IMR-90 (cell line): ENCODE results near the gene RPS26. TPM values are rescaled to one million over a fixed set of nuclear protein-coding genes. Genes with fewer than 3 reads are reported as not detected.

Experiments used
- ATAC-seq: fragments of 200-7000 bp; cut with Tn5 transposase; 2 replicates; pipeline ENCODE4 v1.9.1; 2020; ENCODE audit warnings: low read depth, mild to moderate bottlenecking, moderate library complexity
- BruUV-seq: library from RNA; stranded (reverse); fragments of 400-500 nt; replicated peaks from 2 replicates; lab custom pipeline; 2021; lab: Mats Ljungman, UMichigan
- CTCF ChIA-PET: fragments of 300-600 bp; formaldehyde crosslinking; extraction: SDS; loops from one replicate; lab custom pipeline; 2021; ENCODE audit warnings: antibody characterized with exemption; lab: Yijun Ruan, JAX
- POLR2A ChIA-PET: fragments of 300-600 bp; sonication (Branson Sonifier 250); formaldehyde crosslinking; loops from one replicate; lab custom pipeline; 2022; ENCODE audit warnings: antibody characterized with exemption; ENCODE audit not compliant: unreplicated experiment; lab: Charles Lee
- DNase-seq: peaks from one replicate; pipeline ENCODE4 v3.0.0; 2013
- H2AFZ ChIP-seq: replicated peaks from 2 replicates; pipeline ENCODE3; 2013; ENCODE audit warnings: low read length, mild to moderate bottlenecking; ENCODE audit not compliant: poor library complexity
- H2AK5ac ChIP-seq: 2 replicates; pipeline ENCODE4 v1.6.1; 2013; ENCODE audit warnings: low read depth, low read length, inconsistent platforms
- H2AK9ac ChIP-seq: replicated peaks from 2 replicates; pipeline ENCODE3; 2013; ENCODE audit warnings: mild to moderate bottlenecking, low read depth, low read length, moderate library complexity; ENCODE audit not compliant: poor library complexity
- H2BK120ac ChIP-seq: 2 replicates; pipeline ENCODE4 v1.6.1; 2013; ENCODE audit warnings: low read depth, low read length, inconsistent platforms
- H2BK15ac ChIP-seq: 3 replicates; pipeline ENCODE4 v1.6.1; 2013; ENCODE audit warnings: low read depth, low read length, inconsistent platforms
- H2BK20ac ChIP-seq: 2 replicates; pipeline ENCODE4 v1.6.1; 2013; ENCODE audit warnings: low read depth, mild to moderate bottlenecking, inconsistent platforms, low read length, moderate library complexity
- H2BK5ac ChIP-seq: 2 replicates; pipeline ENCODE4 v1.6.1; 2013; ENCODE audit warnings: mild to moderate bottlenecking, low read depth, low read length, inconsistent platforms; ENCODE audit not compliant: poor library complexity, severe bottlenecking
- H3K14ac ChIP-seq: replicated peaks from 2 replicates; pipeline ENCODE4 v1.6.1; 2013; ENCODE audit warnings: low read depth, low read length, inconsistent platforms
- H3K18ac ChIP-seq: 2 replicates; pipeline ENCODE4 v1.6.1; 2013; ENCODE audit warnings: low read depth, low read length, control low read depth
- H3K23ac ChIP-seq: 2 replicates; pipeline ENCODE4 v1.6.1; 2013; ENCODE audit warnings: low read depth, low read length, inconsistent platforms
- H3K27ac ChIP-seq: 2 replicates; pipeline ENCODE4 v1.5.1; 2013; ENCODE audit warnings: mild to moderate bottlenecking, control low read depth, low read length; ENCODE audit not compliant: insufficient read depth
- H3K27me3 ChIP-seq: 2 replicates; pipeline ENCODE4 v1.6.1; 2013; ENCODE audit warnings: low read length; ENCODE audit not compliant: control insufficient read depth, insufficient read depth
- H3K36me3 ChIP-seq: 2 replicates; pipeline ENCODE4 v1.6.1; 2013; ENCODE audit warnings: low read length, mixed read lengths; ENCODE audit not compliant: control insufficient read depth, insufficient read depth
- H3K4ac ChIP-seq: 2 replicates; pipeline ENCODE4 v1.6.1; 2013; ENCODE audit warnings: low read depth, low read length, inconsistent platforms
- H3K4me1 ChIP-seq: 2 replicates; pipeline ENCODE4 v1.6.1; 2013; ENCODE audit warnings: low read length, mixed read lengths; ENCODE audit not compliant: control insufficient read depth, insufficient read depth
- H3K4me2 ChIP-seq: 2 replicates; pipeline ENCODE4 v1.6.1; 2013; ENCODE audit warnings: low read depth, mild to moderate bottlenecking, control low read depth, low read length, moderate library complexity
- H3K4me3 ChIP-seq: 2 replicates; pipeline ENCODE4 v1.5.1; 2013; ENCODE audit warnings: low read depth, mild to moderate bottlenecking, control low read depth, low read length, moderate library complexity; ENCODE audit not compliant: insufficient read depth
- H3K56ac ChIP-seq: 2 replicates; pipeline ENCODE4 v1.6.1; 2013; ENCODE audit warnings: low read length, inconsistent platforms; ENCODE audit not compliant: insufficient read depth; ENCODE audit errors: extremely low read depth
- H3K79me1 ChIP-seq, 2 experiments: 2 replicates each; pipeline ENCODE4 v1.6.1; 2013; ENCODE audit warnings: low read length in 2 of 2, inconsistent platforms in 1 of 2, low read depth in 1 of 2
- H3K9ac ChIP-seq: 2 replicates; pipeline ENCODE4 v1.6.1; 2013; ENCODE audit warnings: low read depth, low read length, control low read depth
- H3K9me1 ChIP-seq: 2 replicates; pipeline ENCODE4 v1.6.1; 2013; ENCODE audit warnings: low read length, inconsistent platforms; ENCODE audit not compliant: insufficient read depth
- H3K9me3 ChIP-seq: 2 replicates; pipeline ENCODE4 v1.6.1; 2013; ENCODE audit warnings: low read length; ENCODE audit not compliant: control insufficient read depth, insufficient read depth
- H4K20me1 ChIP-seq: 2 replicates; pipeline ENCODE4 v1.6.1; 2013; ENCODE audit warnings: low read length, inconsistent platforms; ENCODE audit not compliant: insufficient read depth
- H4K5ac ChIP-seq: 2 replicates; pipeline ENCODE4 v1.6.1; 2013; ENCODE audit warnings: mild to moderate bottlenecking, low read depth, low read length, control low read depth
- H4K8ac ChIP-seq, 2 experiments: 2 replicates each; pipeline ENCODE4 v1.6.1; 2013; ENCODE audit warnings: low read depth in 2 of 2, low read length in 2 of 2, control low read depth in 1 of 2, inconsistent platforms in 1 of 2
- H4K91ac ChIP-seq: 2 replicates; pipeline ENCODE4 v1.6.1; 2013; ENCODE audit warnings: low read depth, low read length, inconsistent platforms; ENCODE audit not compliant: insufficient read depth
- CEBPB ChIP-seq: IDR thresholded peaks from 2 replicates; pipeline ENCODE4 v1.6.1; 2012; ENCODE audit warnings: low read depth, low read length, improper control_type of control experiment
- NFE2L2 ChIP-seq: fragments of 150-350 bp; IDR thresholded peaks from 2 replicates; pipeline ENCODE4 v1.6.1; 2016; ENCODE audit warnings: low read depth, mild to moderate bottlenecking, low read length
- WGBS, 2 experiments: methylation state at CpG; one replicate each; pipeline versions ENCODE4 v1.1.5 to v1.1.7; 2013; ENCODE audit warnings: missing lambda C conversion rate in 2 of 2; ENCODE audit not compliant: insufficient read length in 1 of 2; ENCODE audit errors: extremely low coverage in 2 of 2; 5-methylcytosine and 5-hydroxymethylcytosine counted together
- dilution Hi-C: fragments of 300-500 bp; cut with HindIII; formaldehyde crosslinking; loops from one replicate; pipeline ENCODE4 v1.14.3; 2018; ENCODE audit warnings: low sequenced_read_pairs; ENCODE audit not compliant: unreplicated experiment
- in situ Hi-C: fragments of 300-500 bp; cut with MboI; formaldehyde crosslinking; loops from 3 replicates; pipeline ENCODE4 v1.14.3; 2019; ENCODE audit warnings: low sequenced_read_pairs, inconsistent platforms, mixed read lengths
- intact Hi-C: fragments of 100-400 bp; cut with micrococcal nuclease; formaldehyde crosslinking; loops from 2 replicates; pipeline ENCODE4 v1.10.0; 2022
- polyA plus RNA-seq, 3 experiments: library from polyadenylated mRNA; depleted of rRNA; stranded (reverse); fragments of >200 nt; gene quantifications; 2 replicates each; pipeline ENCODE4 v1.2.3, GENCODE V29; 2012; ENCODE audit warnings: low replicate concordance in 1 of 3
- total RNA-seq: library from RNA; depleted of rRNA; stranded (reverse); fragments of >200 nt; gene quantifications from 2 replicates; pipeline ENCODE4 v1.2.3, GENCODE V29; 2012

Gene RPS26
- total and polyA plus RNA-seq, 2 of the 4 experiments (the other 2 are of a cell fraction) = 307 to 1,824 TPM

- Histone ChIP-seq H3K4me1 (peaks cover 2% of the 10 kb centered on the region; the same call in 1 of the 2 replicates), H3K18ac (no peak overlapping the region), H4K91ac (no peak overlapping the region), H2BK5ac (peak overlapping the region; percentile 39), H4K5ac (no peak overlapping the region), H3K79me1 (no peaks in the 10 kb centered on the region), H3K4me3 (no peak overlapping the region), H3K27ac (no peak overlapping the region), H3K23ac (no peak overlapping the region), H3K56ac (no peak overlapping the region), H2BK15ac (no peak overlapping the region), H4K8ac (no peak overlapping the region), H3K9me3 (no peaks in the 10 kb centered on the region), H3K9me1 (0 out of 2 replicates have a peak, but pooled peaks cover 4% of the 10 kb centered on the region), H3K36me3 (no peaks in the 10 kb centered on the region), H3K27me3 (no peaks in the 10 kb centered on the region), H3K9ac (no peak overlapping the region), H2AFZ (no peak overlapping the region), H2AK9ac (no peak overlapping the region), H2BK120ac (no peak overlapping the region), H3K4ac (no peak overlapping the region), H3K4me2 (no peak overlapping the region), H2AK5ac (no peak overlapping the region; the same call in 1 of the 2 replicates), H3K14ac (no peak overlapping the region), H2BK20ac (no peak overlapping the region), H4K20me1 (no peaks in the 10 kb centered on the region)
- in situ Hi-C loops (no loop called here), intact Hi-C loops (no loop called here), dilution Hi-C loops (no loop called here)
- POLR2A ChIA-PET = no interaction called here
- peak; percentile 51 for DNase-seq
- WGBS, 2 experiments = no CpG with 5 or more reads among the region's 4 CpGs
- CTCF ChIA-PET = no interaction called here
- TF ChIP-seq CEBPB (peak; percentile 80), NFE2L2 (no peak)
- ATAC-seq = peak; percentile 82
- BruUV-seq = no TSS peak
These were observed 29.9 kb downstream of the RPS26 start for GRCh38 chr12:56071648-56072047.
